ENCODE data around the gene TEX30.
"Not testable (repeated sequence)": the region's sequence is repeated elsewhere in the genome, so short reads cannot be mapped to it uniquely, and the experiment has no call there.

TEX30 gene

DNA sequence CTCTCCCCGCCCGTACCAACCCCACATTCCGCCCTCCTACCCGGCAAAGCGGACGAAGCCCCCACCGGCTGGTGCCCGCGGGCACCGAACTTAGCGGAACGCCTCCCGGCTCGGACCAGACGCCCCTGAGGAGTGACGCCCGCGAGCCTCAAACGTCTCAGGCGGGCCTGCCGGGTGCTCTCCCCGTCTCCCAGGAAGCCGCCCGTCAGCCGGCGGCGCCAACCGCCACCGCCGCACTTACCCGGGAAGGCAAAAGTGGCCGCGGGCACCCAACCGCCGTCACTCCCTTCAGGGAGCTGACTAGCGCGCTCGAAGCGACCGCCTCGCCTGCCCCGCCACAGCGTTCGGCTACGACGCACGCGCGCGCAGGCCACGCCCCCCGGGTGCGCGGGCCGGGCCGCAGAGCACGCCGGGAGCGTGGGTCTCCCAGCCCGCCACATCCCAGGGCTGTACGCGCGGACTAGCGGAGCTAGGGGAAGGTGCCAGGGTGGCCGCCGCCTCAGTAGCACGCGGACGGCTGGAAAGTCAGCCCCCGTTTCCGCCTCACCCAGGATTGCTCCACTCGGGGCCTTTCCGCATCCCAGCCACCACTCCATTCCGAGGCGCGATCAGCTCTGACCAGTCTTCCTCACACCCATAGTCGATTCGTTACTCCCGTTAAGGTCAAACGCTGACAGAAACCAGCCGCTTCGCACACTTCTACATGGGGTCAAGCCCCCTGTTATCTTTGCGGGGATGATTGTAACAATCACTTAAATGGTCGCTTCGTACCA, at the start of gene TEX30:
TEX30 (minus strand) TSS at position 346 of the 773 bp plus-strand sequence. CDS start 3,760 bp downstream, outside the sequence.
- peak; percentile 83 to 87 for DNase-seq (ENCODE audit: low read depth in 2 of 2)

DNA sequence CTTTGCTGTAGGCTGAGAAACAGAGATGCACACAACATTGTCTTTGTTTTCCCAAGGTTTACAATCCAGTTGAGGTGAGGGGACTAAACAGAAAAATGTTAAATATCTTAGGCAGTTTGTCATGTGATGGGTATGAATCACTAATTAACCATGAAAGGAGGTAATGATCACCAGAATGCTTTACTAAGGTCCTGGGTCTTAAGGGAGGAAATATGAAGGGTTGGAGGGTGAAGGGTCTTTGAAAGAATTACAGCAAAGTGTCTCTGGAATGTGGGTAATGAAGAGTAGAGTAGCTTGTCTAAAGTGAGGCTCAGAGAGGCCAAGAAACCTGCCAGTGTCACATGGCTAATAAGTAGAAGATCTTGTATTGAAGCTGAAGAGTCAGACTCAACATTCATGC, 44.3 kb upstream of the TEX30 start:
- DNase-seq (ENCODE audit: low read depth in 2 of 2): no peak

DNA sequence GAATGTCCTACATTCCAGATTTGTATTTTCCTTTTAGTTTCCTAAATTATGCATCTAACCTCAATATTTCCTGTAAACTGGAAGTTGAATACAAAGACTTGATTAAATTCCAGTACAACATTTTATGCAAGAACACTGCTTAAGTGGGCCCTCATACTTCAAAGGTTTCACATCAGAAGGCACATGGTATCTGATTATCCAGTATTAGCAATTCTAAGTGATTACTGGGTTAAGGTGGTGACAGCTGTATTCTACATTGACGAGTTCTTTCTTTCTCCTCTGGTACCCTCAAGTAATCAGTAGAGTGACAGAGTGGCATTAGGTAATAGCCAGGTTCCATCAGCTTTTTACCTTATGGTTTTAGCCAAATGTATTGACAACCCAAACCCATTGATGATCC, 43.7 kb upstream of the TEX30 start:
- DNase-seq (ENCODE audit: low read depth in 2 of 2): no peak

DNA sequence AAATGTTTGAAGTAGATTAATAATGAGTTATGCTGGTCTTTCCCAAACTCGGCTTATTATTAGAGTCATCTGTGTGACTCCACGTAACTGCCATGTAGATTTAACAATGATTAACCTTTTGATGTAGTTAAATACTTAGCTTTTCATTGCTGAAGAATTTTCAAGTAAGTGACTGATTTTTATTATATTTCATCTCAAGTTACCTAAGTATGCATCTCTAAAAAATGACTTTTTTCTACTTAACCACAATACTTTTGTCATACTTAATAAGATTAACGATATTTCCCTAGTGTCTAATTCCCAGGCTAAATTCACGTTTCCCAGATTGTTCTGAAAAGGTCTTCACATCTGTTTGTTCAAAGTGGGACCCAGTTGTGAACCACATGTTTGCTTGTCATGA, 43.1 kb upstream of the TEX30 start:
- DNase-seq (ENCODE audit: low read depth in 2 of 2): no peak

DNA sequence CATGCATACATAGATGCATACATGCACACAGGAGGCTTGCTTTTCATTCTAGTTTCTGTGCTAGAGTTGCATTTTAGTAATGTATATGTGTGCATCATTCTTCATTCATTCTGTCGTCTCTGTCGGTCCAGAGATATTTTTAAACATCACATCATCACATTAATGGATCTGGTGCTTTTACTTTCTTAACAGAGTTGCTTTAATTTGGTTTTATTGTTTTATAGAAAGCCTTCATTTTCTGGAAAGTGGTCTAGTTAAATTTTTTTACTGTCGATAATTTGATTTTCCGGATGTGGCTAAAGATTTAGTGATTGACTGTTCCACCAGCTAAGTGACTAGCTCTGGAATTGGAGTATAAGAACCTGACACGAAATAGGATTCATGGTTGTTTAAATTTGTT, 42.2 kb upstream of the TEX30 start:
- no peak for DNase-seq (ENCODE audit: low read depth in 2 of 2)

DNA sequence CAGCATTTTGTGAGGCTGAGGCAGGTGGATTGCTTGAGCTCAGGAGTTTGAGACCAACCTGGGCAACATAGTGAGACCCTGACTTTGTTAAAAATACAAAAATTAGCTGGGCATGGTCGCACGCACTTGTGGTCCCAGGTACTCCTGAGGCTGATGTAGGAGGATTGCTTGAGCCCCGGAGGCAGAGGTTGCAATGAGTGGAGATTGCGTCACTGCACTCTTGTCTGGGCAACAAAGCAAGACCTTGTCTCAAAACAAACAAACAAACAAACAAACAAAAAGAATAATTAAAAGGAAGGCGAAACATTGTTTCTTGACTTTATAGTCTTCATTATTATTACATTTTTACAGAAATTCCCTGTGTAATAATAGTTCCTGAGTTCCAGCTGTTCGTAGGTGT, 41.2 kb upstream of the TEX30 start:
- DNase-seq (ENCODE audit: low read depth in 2 of 2): no peak

DNA sequence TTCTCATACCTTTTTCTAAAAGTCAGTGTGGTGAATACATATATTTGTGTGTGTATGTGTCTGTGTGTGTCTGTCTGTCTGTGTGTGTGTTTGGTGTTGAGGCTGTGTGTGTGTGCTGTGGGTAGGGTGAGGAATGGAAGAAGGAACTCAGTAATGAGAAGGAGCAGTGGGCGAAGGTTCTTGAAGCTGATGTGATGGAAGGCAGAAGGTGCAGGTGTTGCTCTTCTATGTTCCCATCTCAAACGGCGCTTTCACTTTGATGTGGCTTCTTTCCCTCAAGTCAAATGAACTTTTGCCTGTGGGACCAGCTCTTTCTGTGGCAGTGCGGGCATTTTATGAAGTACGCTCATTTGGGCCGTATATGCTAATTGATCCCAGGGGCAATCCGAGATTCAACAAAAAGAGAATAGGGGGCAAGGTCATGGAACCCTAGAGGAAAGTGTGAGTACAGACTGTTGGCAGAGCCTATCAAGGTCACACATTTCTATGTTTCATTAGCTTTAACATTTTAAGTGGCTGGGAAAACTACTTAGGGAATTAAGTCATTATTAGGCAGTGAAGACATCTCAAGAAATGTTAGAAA, 40.5 kb upstream of the TEX30 start:
- no peak for DNase-seq (ENCODE audit: low read depth in 2 of 2)

DNA sequence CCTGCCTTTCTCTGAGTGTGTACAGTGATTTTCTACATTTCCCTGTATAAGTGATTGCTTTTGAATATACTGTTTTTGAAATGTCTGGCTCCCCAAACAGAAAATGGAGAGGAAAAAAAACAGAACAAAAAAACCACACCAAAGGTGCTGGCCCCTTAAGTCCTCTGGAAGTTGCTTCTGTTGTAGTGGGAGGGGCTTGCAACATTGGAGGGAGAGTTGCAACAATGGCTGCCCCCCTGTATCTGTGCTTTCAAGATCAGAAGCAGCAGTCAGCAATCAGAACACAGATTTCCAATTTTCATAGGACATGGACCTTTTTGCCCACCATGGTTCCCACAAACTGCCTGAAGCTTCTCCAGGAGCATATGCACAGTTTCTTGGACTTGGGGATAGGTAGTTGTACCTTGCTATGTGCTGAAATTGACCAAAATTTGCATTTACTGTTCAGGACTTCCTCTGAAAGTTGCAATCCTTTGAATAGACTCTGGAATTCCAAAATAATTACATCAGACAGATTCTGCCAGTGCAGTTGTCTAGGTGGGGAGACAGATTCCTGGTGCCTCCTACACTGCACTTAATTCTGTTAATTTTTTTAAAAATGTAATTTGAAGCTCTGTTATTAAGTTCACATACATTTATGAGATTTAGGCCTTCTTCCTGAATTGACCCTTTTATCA, 39.2 kb upstream of the TEX30 start:
- DNase-seq (ENCODE audit: low read depth in 2 of 2): no peak

DNA sequence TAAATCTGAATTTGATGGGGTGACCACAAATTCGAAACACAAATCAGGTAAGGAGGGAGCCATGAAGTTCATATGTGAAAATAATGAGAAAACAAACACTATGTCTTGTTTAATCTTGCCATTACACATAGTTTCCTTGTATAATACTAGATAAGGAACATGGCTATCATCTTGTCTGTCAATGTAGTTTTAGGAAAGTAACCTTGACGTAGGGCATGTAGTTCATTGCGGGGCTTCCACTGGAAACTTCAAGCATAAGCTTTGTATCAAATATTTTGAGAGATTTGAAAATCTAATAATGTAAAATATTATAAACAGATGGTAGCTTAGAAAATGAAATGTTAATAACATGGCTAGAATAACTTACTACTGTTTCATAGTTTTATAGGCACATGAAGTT, 34.1 kb upstream of the TEX30 start:
- no peak for DNase-seq (ENCODE audit: low read depth in 2 of 2)

DNA sequence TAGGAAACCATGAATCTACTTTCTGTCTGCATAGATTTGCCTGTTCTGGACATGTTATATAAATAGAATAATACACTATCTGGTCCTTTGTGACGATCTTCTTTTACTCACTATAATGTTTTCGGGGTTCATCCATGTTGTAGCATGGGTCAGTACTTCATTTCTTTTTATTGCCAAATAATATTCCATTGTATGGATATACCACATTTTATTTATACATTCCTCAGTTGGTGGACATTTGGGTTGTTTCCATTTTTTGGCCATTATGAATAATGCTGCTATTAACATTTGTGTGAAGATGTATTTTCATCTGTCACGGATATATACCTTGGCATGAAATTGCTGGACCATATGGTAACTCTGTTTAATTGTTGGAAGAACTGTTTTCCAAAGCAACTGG, 32.1 kb upstream of the TEX30 start:
- DNase-seq (ENCODE audit: low read depth in 2 of 2): no peak

DNA sequence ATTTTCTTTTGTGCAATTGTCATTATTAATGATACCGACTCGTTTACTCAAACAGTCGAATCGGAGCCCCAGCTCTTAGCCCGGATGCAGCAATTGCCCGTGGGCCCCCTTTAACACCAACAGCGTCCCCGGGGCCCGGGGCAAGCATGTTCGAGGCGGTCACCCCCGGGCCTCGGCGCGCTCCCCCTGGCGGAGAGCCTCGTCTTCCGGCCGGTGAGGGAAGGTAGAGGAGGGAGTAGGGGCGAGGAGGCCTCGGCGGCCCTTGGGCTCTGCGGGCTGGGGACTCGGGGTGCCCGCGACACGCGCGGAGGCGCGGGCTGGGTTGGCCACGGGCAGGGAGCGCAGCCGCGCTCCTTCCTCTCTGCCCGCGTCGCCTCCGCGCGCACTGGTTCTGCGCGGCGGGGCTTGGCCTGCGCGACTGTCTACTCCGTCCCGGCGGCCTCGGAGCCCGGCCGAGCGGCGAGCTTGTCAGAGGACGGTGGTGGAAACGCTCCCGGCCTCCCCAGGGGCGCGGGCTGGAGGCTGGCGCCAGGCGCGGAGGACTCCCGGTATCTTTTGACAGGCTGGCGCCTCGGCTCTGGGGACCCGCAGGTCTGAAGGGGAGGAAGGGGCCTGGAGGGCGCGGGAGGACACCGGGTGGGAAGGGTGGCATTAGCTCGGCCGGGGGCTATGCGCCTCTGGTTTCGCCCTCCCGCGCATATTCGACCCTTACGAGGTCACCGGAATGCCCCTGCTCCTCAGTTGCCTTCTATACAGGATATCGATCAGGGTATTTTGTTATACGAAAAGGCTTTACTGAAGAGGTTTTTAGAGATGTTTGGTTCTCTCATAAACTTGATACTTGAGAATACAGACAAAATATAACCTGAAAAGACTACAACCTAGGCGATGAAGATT, 26.8 kb upstream of the TEX30 start:
- peak; percentile 76 to 77 for DNase-seq (ENCODE audit: low read depth in 2 of 2)

DNA sequence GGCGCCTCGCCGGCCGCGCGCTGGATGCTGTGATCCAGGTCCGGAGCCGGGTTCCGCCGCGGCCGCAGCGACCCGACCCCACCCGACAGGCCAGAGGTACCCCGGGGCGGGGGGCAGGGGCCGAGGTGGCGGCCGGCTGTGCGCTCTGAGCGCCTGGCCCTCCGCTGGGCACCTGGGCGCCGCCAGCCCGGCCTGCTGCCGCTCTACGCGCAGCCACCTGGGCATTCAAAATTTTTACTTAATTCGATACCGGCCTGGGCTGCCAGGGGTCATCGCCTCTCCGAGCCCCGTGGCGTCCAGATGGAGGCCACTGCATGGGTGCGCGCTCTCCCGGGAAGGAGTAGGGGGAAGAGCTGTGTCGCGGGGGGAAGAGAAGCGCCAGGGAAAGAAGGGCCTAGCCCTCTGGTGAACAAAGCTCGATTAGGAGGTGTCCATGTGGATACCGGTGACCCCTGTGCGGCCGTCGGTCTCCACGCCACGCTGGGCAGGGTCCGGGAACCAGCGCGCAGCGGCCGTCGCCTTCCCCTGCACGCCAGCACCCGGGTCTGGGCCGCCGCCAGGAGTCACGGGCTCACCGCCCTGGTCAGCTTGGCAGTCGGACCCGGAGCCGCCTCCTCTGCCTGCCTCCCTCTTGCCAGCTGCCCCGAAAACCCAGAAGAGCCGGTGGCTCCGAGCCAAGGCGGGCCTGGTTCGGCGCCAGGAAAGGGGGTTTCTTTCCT, 26.0 kb upstream of the TEX30 start:
- no peak for DNase-seq (ENCODE audit: low read depth in 2 of 2)

DNA sequence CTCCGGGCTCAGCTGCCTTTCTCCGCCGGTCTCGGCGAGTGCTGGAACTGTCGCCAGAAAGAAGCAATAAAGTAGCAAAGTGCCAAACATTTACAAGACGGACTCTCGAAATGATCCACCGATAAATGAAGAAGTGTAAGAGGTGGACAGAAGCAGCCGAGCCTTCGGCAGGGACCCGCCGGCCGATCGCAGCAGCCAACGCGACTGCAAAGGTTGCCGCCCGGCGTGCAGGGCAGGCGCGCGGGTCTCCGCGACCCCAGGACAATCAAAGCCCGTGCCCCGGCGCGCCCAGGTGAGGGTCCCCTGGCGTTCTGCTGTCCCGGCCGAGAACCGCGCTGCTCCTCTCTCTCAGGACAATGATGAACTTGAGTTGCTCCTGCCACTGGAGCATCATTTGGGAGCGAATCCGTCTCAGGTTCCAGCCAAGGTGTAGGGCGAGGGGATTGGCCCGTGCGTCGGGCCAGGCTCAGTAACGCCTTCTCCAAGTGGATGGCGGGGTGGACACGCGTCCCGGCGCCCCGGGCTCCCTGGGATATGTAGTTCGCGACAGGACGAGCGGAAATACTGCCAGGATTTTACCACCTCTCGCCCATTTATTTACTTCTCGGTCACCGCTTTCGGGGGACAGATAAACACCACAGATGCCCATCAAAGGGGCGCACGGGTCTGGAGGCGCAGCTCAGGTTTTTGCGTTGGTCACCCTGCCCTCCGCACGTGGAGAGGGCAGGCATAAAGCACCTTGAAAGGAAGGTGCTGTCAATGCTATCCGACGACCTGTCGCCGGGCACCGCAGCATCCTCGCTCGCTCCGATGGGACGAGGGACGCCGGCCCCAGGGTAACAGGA, 25.2 kb upstream of the TEX30 start, which contains the start of the genes BIVM and POGLUT2:
BIVM (plus strand) TSS at position 539 of the 845 bp plus-strand sequence. CDS start 8,149 bp downstream, outside the sequence.
POGLUT2 (minus strand) TSS at position 396 of the 845 bp plus-strand sequence; CDS start at position 90, 306 bp downstream.
- DNase-seq (ENCODE audit: low read depth in 2 of 2): peak; percentile 80 to 81

DNA sequence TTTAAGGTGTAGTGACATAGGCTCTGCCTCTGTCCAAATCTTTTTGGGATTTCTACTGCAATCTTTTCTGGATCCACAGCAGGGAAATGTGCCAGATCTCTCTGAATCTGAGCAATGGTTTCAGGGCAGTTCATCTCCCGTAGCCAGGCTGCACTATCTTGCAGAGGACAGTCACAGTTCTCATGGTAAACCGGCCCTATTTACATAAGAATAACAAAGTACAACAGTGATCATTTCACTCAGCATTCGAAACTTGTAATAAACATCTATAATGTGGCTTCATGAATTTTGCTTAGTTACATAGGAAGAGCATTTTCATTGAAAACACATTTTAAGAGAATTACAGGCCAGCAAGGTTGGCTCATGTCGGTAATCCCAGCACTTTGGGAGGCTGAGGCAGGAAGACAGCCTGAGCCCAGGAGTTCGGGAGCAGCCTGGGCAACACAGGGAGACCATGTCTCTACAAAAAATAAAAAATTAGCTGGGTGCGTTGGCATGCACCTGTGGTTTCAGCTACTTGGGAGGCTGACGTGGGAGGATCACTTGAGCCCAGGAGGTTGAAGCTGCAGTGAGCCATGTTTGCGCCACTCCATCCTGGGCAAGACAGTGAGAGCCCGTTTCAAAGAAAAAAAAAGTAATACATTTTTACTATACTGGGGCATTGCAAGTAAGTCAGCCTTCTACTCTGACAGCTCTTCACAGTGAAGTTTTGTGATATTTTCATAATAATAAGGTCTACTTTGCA, 20.2 kb upstream of the TEX30 start:
- DNase-seq (ENCODE audit: low read depth in 2 of 2): no peak

DNA sequence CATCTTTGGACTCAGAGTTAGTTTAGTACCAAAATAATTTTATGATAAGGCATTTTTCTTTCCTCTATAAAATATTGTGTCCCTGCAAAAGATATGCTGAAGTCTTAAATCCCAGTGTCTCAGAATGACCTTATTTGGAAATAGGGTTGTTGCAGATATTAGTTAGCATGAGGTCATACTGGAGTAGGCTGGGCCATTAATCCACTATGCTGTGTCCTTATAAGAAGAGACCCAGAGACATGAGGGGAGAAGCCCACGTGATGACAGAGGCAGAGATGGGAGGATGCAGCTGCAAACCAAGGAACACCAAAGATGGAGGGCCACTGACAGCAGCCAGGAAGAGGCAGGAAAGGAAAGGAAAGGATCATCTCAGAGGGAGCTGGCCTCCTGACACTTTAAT, 18.8 kb upstream of the TEX30 start:
- no peak for DNase-seq (ENCODE audit: low read depth in 2 of 2)

DNA sequence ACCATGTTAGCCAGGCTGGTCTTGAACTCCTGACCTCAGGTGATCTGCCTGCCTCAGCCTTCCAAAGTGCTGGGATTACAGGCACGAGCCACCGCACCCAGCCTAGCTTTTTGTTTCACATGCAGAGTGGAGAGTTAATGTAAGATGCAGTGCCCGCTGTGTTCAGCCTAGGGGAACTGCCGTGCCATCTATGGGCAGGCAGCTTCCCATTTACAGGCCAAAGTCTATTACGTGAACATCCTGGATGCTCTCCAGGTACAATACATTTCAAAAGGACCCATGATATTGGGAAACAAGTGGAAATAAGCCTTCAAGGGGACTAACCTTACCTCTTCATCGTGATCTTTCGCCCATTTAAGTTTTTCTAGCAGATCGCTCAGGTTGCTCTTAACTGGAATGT, 15.1 kb upstream of the TEX30 start:
- no peak for DNase-seq (ENCODE audit: low read depth in 2 of 2)

DNA sequence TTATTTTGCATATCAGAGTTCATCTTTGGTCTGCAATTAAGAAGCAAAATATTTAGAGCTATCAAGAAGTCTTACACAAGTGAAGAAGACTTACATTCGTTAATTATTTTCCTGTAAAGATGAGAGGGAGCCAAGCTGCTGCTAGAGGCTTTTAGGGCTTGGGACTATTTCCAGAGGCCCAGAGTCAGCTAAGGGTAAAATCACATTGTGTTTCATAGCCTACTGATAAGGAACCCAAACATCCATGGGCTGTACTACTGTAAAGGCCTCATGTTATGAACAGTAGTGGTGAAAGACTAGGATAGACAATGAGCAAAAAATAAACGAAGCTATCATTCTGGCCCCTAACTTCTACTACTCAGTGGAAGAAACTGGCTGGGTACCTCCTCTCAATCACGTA, 10.9 kb upstream of the TEX30 start:
- DNase-seq (ENCODE audit: low read depth in 2 of 2): no peak

DNA sequence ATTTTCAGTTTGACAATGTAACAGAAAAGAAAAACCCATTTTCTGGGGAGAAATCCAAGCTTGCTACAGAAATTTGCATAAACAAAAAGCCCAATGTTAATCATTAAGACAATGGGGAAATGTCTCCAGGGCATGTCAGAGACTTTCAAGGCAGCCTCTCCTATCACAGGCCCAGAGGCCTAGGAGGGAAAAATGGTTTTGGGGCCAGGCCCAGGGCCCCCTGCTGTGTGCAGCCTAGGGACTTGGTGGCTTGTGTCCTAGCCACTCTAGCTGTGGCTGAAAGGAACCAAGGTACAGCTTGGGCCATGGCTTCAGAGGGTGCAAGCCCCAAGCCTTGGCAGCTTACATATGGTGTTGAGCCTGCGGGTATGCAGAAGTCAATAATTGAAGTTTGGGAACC, 8.0 kb upstream of the TEX30 start:
- DNase-seq (ENCODE audit: low read depth in 2 of 2): no peak

DNA sequence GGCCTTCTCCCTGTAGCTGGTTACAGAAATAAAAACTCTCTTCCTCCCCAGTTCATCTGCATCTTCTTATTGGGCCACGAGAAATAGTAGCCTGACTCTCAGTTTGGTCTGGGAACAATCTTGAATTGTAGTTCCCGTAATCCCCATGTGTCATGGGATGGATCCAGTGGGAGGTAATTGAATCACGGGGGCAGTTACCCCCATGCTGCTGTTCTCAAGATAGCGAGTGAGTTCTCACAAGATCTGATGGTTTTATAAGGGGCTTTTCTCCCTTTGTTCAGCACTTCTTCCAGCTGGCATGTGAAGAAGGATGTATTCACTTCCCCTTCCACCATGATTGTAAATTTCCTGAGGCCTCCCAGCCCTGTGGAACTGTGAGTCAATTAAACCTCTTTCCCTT, 7.1 kb upstream of the TEX30 start:
- DNase-seq (ENCODE audit: low read depth in 2 of 2): not testable (repeated sequence)

Data from stimulated activated CD8-positive, alpha-beta memory T cell treated with anti-CD3 and anti-CD28 coated beads, Interleukin-15, amount 100 ng/mL, for 48 hours (primary cell).